ENCODE data around the gene HABP4. TPM values are rescaled to one million over a fixed set of nuclear protein-coding genes. Genes with fewer than 3 reads are reported as not detected.

HABP4 gene
- 1 to 10 TPM; 3.0 to 3.9 (median 3.6) TPM for total RNA-seq
- total RNA-seq (2013): 8.6 TPM

- intact Hi-C loops (cut with micrococcal nuclease): loop anchor here (1.0 to 10.0 kb wide), 2 partner anchors 32 to 205 kb away; partner anchors contain the start of genes PRXL2C and ZNF367
- WGBS (ENCODE audit: insufficient coverage): under 1% methylated on average over 108 of the region's 108 CpGs
- H3K36me3 Mint-ChIP-seq: no peaks in the 10 kb centered on the region
- Histone ChIP-seq H3K27me3 (ENCODE audit: control insufficient read depth, insufficient read depth, low read length) (no peaks in the 10 kb centered on the region), H3K27ac (ENCODE audit: low read length) (peak within 1 kb of the TSS; percentile 17), H3K4me1 (ENCODE audit: control insufficient read depth, insufficient read depth, low read length) (peaks cover 15% of the 10 kb centered on the region), H3K36me3 (ENCODE audit: control insufficient read depth, insufficient read depth, low read length) (no peaks in the 10 kb centered on the region), H3K4me3 (ENCODE audit: low read length) (peak within 1 kb of the TSS; percentile 70), H3K9me3 (ENCODE audit: control insufficient read depth, insufficient read depth, low read length) (no peaks in the 10 kb centered on the region)
- H3K4me1 Mint-ChIP-seq: peaks cover 6 to 25% of the 10 kb centered on the region in 2 donors
- H3K27me3 Mint-ChIP-seq (ENCODE audit: low read depth in 2 of 2): peaks cover 14 to 28% of the 10 kb centered on the region in 2 donors
- ATAC-seq: peak; percentile 94 to 98 (median 94)
- DNase-seq: peak; percentile 96 to 97
- peak within 1 kb of the TSS; percentile 32 to 71 for H3K27ac Mint-ChIP-seq
- no peak for TF ChIP-seq CTCF (IDR thresholded peaks at IDR 0.05)
- no peaks in the 10 kb centered on the region for H3K9me3 Mint-ChIP-seq
- H3K4me3 Mint-ChIP-seq: peak within 1 kb of the TSS; percentile 90
These were observed at the start of gene HABP4 for GRCh38 chr9:96449845-96450612. Gene HABP4 (plus strand): TSS chr9:96450169. CDS start chr9:96450280, 111 bp downstream.

GRCh38 chr9:96408409-96409280 lies 41.3 kb upstream of the HABP4 start:
- peak overlapping the region in 1 of 2 donors; percentile 4 for H3K27ac Mint-ChIP-seq

DNA sequence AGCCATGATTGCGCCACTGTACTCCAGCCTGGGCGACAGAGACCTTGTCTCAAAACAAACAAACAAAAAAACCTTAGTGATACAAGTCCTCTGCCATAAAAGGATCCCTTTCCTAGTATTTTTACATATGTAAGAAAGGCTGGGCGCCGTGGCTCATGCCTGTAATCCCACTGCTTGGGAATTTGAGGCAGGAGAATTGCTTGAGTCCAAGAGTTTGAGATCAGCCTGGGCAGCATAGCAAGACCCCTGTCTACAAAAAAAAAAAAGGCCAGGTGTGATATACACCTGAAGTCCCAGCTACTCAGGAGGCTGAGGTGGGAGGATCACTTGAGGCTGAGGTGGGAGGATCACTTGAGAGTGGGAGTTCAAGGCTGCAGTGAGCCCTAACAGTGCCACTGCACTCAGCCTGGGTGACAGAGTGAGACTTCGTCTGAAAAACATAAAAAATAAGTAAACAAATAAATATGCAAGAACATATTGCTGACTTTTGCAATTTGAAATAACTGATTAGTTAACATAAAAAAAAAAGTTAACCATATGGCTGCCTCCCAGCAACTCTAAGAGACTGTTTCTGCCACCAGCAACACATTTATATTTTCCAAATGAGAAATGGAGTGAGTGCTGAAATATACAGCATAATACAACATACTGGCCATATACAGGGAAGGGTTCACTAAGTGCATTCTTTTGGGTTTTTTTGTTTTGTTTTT lies 38.7 kb upstream of the HABP4 start:
- no peaks in the 10 kb centered on the region for H3K27me3 ChIP-seq (ENCODE audit: control insufficient read depth, insufficient read depth, low read length)
- no peak for TF ChIP-seq CTCF (IDR thresholded peaks at IDR 0.05)
- no peaks in the 10 kb centered on the region for H3K9me3 ChIP-seq (ENCODE audit: control insufficient read depth, insufficient read depth, low read length)
- H3K9me3 Mint-ChIP-seq: no peaks in the 10 kb centered on the region
- intact Hi-C loops (cut with micrococcal nuclease): loop anchor here (10.0 kb wide), 1 partner anchor 906 kb away; no protein-coding TSS in a partner anchor
- 98% methylated on average over 4 of the region's 5 CpGs for WGBS (ENCODE audit: insufficient coverage)
- DNase-seq (no peak), ATAC-seq (no peak)
- no peak overlapping the region for H3K4me3 Mint-ChIP-seq
- peaks cover 12 to 24% of the 10 kb centered on the region in 2 donors for H3K4me1 Mint-ChIP-seq
- H3K36me3 ChIP-seq (ENCODE audit: control insufficient read depth, insufficient read depth, low read length): no peaks in the 10 kb centered on the region
- no peak overlapping the region for H3K27ac ChIP-seq (ENCODE audit: low read length)
- no peak overlapping the region for H3K27ac Mint-ChIP-seq
- H3K27me3 Mint-ChIP-seq (ENCODE audit: low read depth in 2 of 2): no peaks in the 10 kb centered on the region
- no peak overlapping the region for H3K4me3 ChIP-seq (ENCODE audit: low read length)
- no peaks in the 10 kb centered on the region for H3K36me3 Mint-ChIP-seq
- H3K4me1 ChIP-seq (ENCODE audit: control insufficient read depth, insufficient read depth, low read length): peaks cover 16% of the 10 kb centered on the region

More at GRCh38 chr9:96408409-96409280, 41.3 kb upstream of the HABP4 start:
- Mint-ChIP-seq H3K9me3 (no peaks in the 10 kb centered on the region), H3K27me3 (ENCODE audit: low read depth in 2 of 2) (no peaks in the 10 kb centered on the region), H3K4me1 (peaks cover 7 to 17% of the 10 kb centered on the region in 2 donors), H3K36me3 (no peaks in the 10 kb centered on the region), H3K4me3 (no peak overlapping the region)
- Histone ChIP-seq H3K9me3 (ENCODE audit: control insufficient read depth, insufficient read depth, low read length) (no peaks in the 10 kb centered on the region), H3K27ac (ENCODE audit: low read length) (no peak overlapping the region), H3K4me3 (ENCODE audit: low read length) (no peak overlapping the region), H3K27me3 (ENCODE audit: control insufficient read depth, insufficient read depth, low read length) (no peaks in the 10 kb centered on the region), H3K4me1 (ENCODE audit: control insufficient read depth, insufficient read depth, low read length) (peaks cover 4% of the 10 kb centered on the region), H3K36me3 (ENCODE audit: control insufficient read depth, insufficient read depth, low read length) (no peaks in the 10 kb centered on the region)
- ATAC-seq: no peak
- TF ChIP-seq CTCF (IDR thresholded peaks at IDR 0.05): no peak
- DNase-seq: no peak
- intact Hi-C loops (cut with micrococcal nuclease): no loop called here
- WGBS (ENCODE audit: insufficient coverage): 70% methylated on average over 7 of the region's 9 CpGs
